Astrocyte (in vitro differentiated cells and primary cell): ENCODE data around the gene CDH13. TPM values are rescaled to one million over a fixed set of nuclear protein-coding genes. Genes with fewer than 3 reads are reported as not detected.
A peak's percentile ranks its signal among the peaks of the same experiment; 100 is the strongest.

Experiments used
- DNase-seq: peaks from one replicate; pipeline ENCODE4 v3.0.0-alpha.2; 2010; ENCODE audit warnings: low read depth
- FAIRE-seq: peaks from 2 replicates; lab custom pipeline; 2011; peaks lifted over from hg19 to GRCh38; lab: Jason Lieb, UNC
- H2AFZ ChIP-seq: 2 replicates; pipeline ENCODE4 v1.6.0; 2012; ENCODE audit warnings: low read depth, low read length, inconsistent platforms
- H3K27ac ChIP-seq: 2 replicates; pipeline ENCODE4 v1.5.1; 2011; ENCODE audit warnings: low read depth, low read length, inconsistent platforms
- H3K27me3 ChIP-seq: 2 replicates; pipeline ENCODE4 v1.6.0; 2011; ENCODE audit warnings: low read length, inconsistent platforms; ENCODE audit not compliant: insufficient read depth
- H3K36me3 ChIP-seq: 2 replicates; pipeline ENCODE4 v1.5.1; 2011; ENCODE audit warnings: low read length, inconsistent platforms; ENCODE audit not compliant: insufficient read depth
- H3K4me1 ChIP-seq: 2 replicates; pipeline ENCODE4 v1.5.1; 2011; ENCODE audit warnings: low read length, inconsistent platforms; ENCODE audit not compliant: insufficient read depth
- H3K4me2 ChIP-seq: 2 replicates; pipeline ENCODE4 v1.6.0; 2012; ENCODE audit warnings: low read length, inconsistent platforms
- H3K4me3 ChIP-seq: 2 replicates; pipeline ENCODE4 v1.5.1; 2011; ENCODE audit warnings: low read depth, mild to moderate bottlenecking, low read length, inconsistent platforms; ENCODE audit not compliant: insufficient read depth
- H3K79me2 ChIP-seq: 2 replicates; pipeline ENCODE4 v1.6.0; 2012; ENCODE audit warnings: mild to moderate bottlenecking, low read length, inconsistent platforms; ENCODE audit not compliant: insufficient read depth
- H3K9ac ChIP-seq: 2 replicates; pipeline ENCODE4 v1.6.0; 2012; ENCODE audit warnings: mild to moderate bottlenecking, low read length, inconsistent platforms
- H3K9me3 ChIP-seq: 2 replicates; pipeline ENCODE4 v1.5.1; 2012; ENCODE audit warnings: low read depth, mild to moderate bottlenecking, low read length, inconsistent platforms; ENCODE audit not compliant: insufficient read depth
- H4K20me1 ChIP-seq: 2 replicates; pipeline ENCODE4 v1.6.0; 2012; ENCODE audit warnings: low read length, inconsistent platforms; ENCODE audit not compliant: insufficient read depth
- H3K27ac Mint-ChIP-seq: one replicate; pipeline ENCODE4 v1.8.0; 2021; ENCODE audit warnings: mild to moderate bottlenecking, mixed read lengths; ENCODE audit not compliant: unreplicated experiment
- H3K27me3 Mint-ChIP-seq: one replicate; pipeline ENCODE4 v1.8.0; 2021; ENCODE audit warnings: low read depth, mixed read lengths; ENCODE audit not compliant: unreplicated experiment
- H3K36me3 Mint-ChIP-seq: one replicate; pipeline ENCODE4 v1.8.0; 2021; ENCODE audit warnings: low read depth, mixed read lengths; ENCODE audit not compliant: unreplicated experiment
- H3K4me1 Mint-ChIP-seq: one replicate; pipeline ENCODE4 v1.8.0; 2021; ENCODE audit warnings: low read depth, mixed read lengths; ENCODE audit not compliant: unreplicated experiment
- H3K4me3 Mint-ChIP-seq: one replicate; pipeline ENCODE4 v1.8.0; 2021; ENCODE audit warnings: mild to moderate bottlenecking, moderate library complexity, mixed read lengths; ENCODE audit not compliant: unreplicated experiment
- H3K9me3 Mint-ChIP-seq: one replicate; pipeline ENCODE4 v1.8.0; 2021; ENCODE audit warnings: mild to moderate bottlenecking, mixed read lengths; ENCODE audit not compliant: unreplicated experiment
- EZH2 ChIP-seq: IDR thresholded peaks from 2 replicates; pipeline ENCODE4 v1.6.1; 2012; ENCODE audit warnings: mild to moderate bottlenecking, low read length, inconsistent platforms; ENCODE audit not compliant: insufficient read depth
- total RNA-seq: library from RNA; stranded (reverse); gene quantifications from 2 replicates; pipeline ENCODE4 v1.2.1, GENCODE V29; 2021
- TF ChIP-seq, protein P1 (sequence below): IDR thresholded peaks from 2 replicates; pipeline ENCODE4 v1.5.1; 2011; ENCODE audit warnings: low read depth, mild to moderate bottlenecking, inconsistent platforms, low read length, moderate library complexity; ENCODE audit not compliant: insufficient read depth

The CDH13 gene
- total RNA-seq, 1 donor from 2014 or later = 41.7 TPM

DNA sequence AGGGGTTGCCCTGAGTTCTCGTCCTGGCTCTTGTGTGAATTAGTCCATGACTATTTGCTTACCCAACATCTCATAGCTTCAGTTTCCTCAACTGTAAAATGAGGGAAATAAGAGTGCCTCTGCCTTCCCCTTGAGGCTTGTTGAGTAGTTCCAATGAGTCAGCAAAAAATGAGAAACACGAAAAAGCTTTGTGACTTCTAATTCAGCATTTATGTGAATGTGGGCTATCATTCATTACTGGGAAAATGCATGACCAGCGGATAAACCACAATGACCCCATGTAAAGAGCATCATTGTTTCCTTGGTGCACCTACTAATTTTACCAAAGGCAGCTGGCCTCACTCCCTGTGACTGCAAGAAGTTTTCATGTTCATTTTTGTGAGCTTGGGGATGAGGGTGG is 806.4 kb downstream of the CDH13 start:
- Mint-ChIP-seq H3K27ac (no peak overlapping the region), H3K36me3 (no peaks in the 10 kb centered on the region), H3K4me3 (no peak overlapping the region), H3K27me3 (peaks cover 8% of the 10 kb centered on the region), H3K4me1 (no peaks in the 10 kb centered on the region), H3K9me3 (no peaks in the 10 kb centered on the region)
- H3K9ac ChIP-seq = no peak overlapping the region
- FAIRE-seq (no peak), DNase-seq (peak; percentile 50)
- H3K27ac ChIP-seq = no peak overlapping the region
- H3K4me1 ChIP-seq = no peaks in the 10 kb centered on the region
- H3K9me3 ChIP-seq = no peaks in the 10 kb centered on the region
- no peak overlapping the region for H3K4me3 ChIP-seq
- peaks cover 8% of the 10 kb centered on the region for H4K20me1 ChIP-seq
- no peaks in the 10 kb centered on the region for H3K79me2 ChIP-seq
- H3K36me3 ChIP-seq = no peaks in the 10 kb centered on the region
- no peak overlapping the region for H3K4me2 ChIP-seq
- H3K27me3 ChIP-seq = no peaks in the 10 kb centered on the region
- TF ChIP-seq, protein P1, sequence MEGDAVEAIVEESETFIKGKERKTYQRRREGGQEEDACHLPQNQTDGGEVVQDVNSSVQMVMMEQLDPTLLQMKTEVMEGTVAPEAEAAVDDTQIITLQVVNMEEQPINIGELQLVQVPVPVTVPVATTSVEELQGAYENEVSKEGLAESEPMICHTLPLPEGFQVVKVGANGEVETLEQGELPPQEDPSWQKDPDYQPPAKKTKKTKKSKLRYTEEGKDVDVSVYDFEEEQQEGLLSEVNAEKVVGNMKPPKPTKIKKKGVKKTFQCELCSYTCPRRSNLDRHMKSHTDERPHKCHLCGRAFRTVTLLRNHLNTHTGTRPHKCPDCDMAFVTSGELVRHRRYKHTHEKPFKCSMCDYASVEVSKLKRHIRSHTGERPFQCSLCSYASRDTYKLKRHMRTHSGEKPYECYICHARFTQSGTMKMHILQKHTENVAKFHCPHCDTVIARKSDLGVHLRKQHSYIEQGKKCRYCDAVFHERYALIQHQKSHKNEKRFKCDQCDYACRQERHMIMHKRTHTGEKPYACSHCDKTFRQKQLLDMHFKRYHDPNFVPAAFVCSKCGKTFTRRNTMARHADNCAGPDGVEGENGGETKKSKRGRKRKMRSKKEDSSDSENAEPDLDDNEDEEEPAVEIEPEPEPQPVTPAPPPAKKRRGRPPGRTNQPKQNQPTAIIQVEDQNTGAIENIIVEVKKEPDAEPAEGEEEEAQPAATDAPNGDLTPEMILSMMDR = no peak
- TF ChIP-seq EZH2 = no peak
- no peak overlapping the region for H2AFZ ChIP-seq

DNA sequence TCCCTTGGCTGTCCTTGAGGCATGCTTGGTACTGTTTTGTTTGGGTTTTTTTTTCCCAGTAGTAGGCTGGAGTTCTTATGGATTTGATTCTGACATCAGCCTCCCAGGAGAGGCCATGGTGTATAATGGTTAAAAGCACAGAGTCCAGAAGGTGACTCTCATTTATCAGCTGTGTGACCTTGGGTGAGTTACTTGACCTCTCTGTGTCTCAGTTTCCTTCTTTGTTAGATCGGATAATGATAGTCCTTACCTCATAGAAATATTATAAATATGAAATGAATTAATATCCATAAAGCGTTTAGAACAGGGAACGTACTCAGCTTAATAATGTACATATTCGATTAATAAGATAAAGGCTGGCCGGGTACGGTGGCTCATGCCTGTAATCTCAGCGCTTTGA is 810.3 kb downstream of the CDH13 start:
- Histone ChIP-seq H2AFZ (no peak overlapping the region), H3K9me3 (no peaks in the 10 kb centered on the region), H3K4me3 (no peak overlapping the region), H4K20me1 (peaks cover 8% of the 10 kb centered on the region), H3K27ac (no peak overlapping the region), H3K79me2 (no peaks in the 10 kb centered on the region), H3K36me3 (no peaks in the 10 kb centered on the region), H3K9ac (no peak overlapping the region), H3K4me2 (no peak overlapping the region), H3K27me3 (no peaks in the 10 kb centered on the region), H3K4me1 (no peaks in the 10 kb centered on the region)
- no peak for DNase-seq
- FAIRE-seq = no peak
- H3K27ac Mint-ChIP-seq = no peak overlapping the region
- H3K4me1 Mint-ChIP-seq = peaks cover 6% of the 10 kb centered on the region
- TF ChIP-seq EZH2 = no peak
- TF ChIP-seq, protein P1 = no peak
- H3K9me3 Mint-ChIP-seq = no peaks in the 10 kb centered on the region
- no peak overlapping the region for H3K4me3 Mint-ChIP-seq
- peaks cover 2% of the 10 kb centered on the region for H3K27me3 Mint-ChIP-seq
- no peaks in the 10 kb centered on the region for H3K36me3 Mint-ChIP-seq

DNA sequence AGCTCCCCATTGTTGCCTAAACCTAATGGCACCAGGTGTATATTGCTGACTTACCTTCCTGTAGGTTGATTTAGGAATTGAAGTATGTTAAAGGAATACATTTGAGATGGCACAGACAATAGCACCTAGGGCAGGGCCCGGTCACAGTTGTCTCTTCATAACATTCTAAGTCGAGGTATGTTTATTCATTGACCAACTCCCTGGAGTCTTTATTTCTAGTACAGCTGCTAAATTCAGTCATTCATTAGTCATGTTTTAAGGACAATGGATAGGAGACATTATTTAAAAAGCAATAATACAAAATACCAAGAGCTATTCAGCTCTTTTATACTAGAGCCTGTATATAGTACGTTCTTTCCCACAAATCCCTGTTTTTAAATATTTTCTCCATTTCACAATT is 811.6 kb downstream of the CDH13 start:
- no peaks in the 10 kb centered on the region for H3K9me3 Mint-ChIP-seq
- Histone ChIP-seq H4K20me1 (peaks cover 8% of the 10 kb centered on the region), H3K4me1 (no peaks in the 10 kb centered on the region), H3K27me3 (no peaks in the 10 kb centered on the region), H3K27ac (no peak overlapping the region), H3K4me3 (no peak overlapping the region), H3K36me3 (no peaks in the 10 kb centered on the region), H3K9ac (no peak overlapping the region), H2AFZ (no peak overlapping the region), H3K9me3 (no peaks in the 10 kb centered on the region), H3K79me2 (no peaks in the 10 kb centered on the region), H3K4me2 (no peak overlapping the region)
- peaks cover 2% of the 10 kb centered on the region for H3K27me3 Mint-ChIP-seq
- no peak overlapping the region for H3K4me3 Mint-ChIP-seq
- H3K27ac Mint-ChIP-seq = no peak overlapping the region
- no peak for FAIRE-seq
- peaks cover 6% of the 10 kb centered on the region for H3K4me1 Mint-ChIP-seq
- DNase-seq = no peak
- no peak for TF ChIP-seq EZH2
- TF ChIP-seq, protein P1 = no peak
- no peaks in the 10 kb centered on the region for H3K36me3 Mint-ChIP-seq
